ENCODE results near the gene IQCN. TPM values are rescaled to one million over a fixed set of nuclear protein-coding genes. Genes with fewer than 3 reads are reported as not detected.
A peak's percentile ranks its signal among the peaks of the same experiment; 100 is the strongest.

IQCN gene
- total RNA-seq, 1 donor: 0.86 TPM

- H3K4me3 ChIP-seq (ENCODE audit: low read depth, low read length): no peak overlapping the region
- DNase-seq (ENCODE audit: low read depth): no peak
- no peak for TF ChIP-seq CTCF (IDR thresholded peaks at IDR 0.05; ENCODE audit: insufficient read depth, low read depth, low read length)
Observed at GRCh38 chr19:18306209-18306887, 32.1 kb upstream of the IQCN start.

- peak overlapping the region; percentile 35 for H3K4me3 ChIP-seq (ENCODE audit: low read depth, low read length)
- DNase-seq (ENCODE audit: low read depth): peak; percentile 95
- no peak for TF ChIP-seq CTCF (IDR thresholded peaks at IDR 0.05; ENCODE audit: insufficient read depth, low read depth, low read length)
Observed at GRCh38 chr19:18304458-18305310, 30.4 kb upstream of the IQCN start.

GRCh38 chr19:18304208-18304457 lies 29.9 kb upstream of the IQCN start:
- DNase-seq (ENCODE audit: low read depth): no peak
- no peak for TF ChIP-seq CTCF (IDR thresholded peaks at IDR 0.05; ENCODE audit: insufficient read depth, low read depth, low read length)
- H3K4me3 ChIP-seq (ENCODE audit: low read depth, low read length): peak overlapping the region; percentile 35

DNA sequence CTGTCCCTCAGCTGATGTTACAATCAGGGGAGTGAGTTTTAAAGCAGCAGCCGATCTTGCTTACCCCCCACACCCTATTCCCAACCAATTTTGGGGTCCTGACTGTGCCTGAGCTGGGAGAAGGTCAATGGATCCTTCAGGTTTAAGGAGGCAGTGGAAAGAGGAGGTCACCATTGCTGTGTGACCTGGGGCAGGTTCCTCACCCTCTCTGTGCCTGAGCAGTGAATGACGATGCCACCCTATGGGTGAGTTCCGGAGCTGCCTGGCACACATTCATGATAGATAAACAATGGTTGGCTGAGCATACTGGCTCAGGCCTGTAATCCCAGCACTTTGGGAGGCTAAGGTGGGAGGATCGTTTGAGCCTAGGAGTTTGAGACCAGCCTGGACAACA lies 27.5 kb upstream of the IQCN start:
- DNase-seq (ENCODE audit: low read depth): no peak
- H3K4me3 ChIP-seq (ENCODE audit: low read depth, low read length): no peak overlapping the region
- TF ChIP-seq CTCF (IDR thresholded peaks at IDR 0.05; ENCODE audit: insufficient read depth, low read depth, low read length): no peak

GRCh38 chr19:18300930-18301717 lies 26.9 kb upstream of the IQCN start:
- H3K4me3 ChIP-seq (ENCODE audit: low read depth, low read length): no peak overlapping the region
- no peak for TF ChIP-seq CTCF (IDR thresholded peaks at IDR 0.05; ENCODE audit: insufficient read depth, low read depth, low read length)
- peak; percentile 70 for DNase-seq (ENCODE audit: low read depth)

DNA sequence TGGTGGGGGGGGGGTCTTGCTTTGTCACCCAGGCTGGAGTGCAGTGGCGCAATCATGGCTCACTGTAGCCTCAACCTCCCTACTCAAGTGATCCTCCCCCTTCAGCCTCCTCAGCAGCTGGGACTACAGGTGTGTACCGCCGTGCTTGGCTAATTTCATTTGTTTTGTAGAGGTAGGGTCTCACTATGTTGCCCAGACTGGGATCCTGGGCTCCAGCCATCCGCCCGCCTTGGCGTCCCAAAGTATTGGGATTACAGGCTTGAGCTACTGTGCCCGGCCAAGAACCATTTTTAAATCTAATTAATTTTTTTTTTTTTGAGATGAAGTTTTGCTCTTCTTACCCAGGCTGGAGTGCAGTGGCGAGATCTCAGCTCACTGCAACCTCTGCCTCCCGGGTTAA lies 25.4 kb upstream of the IQCN start:
- no peak for TF ChIP-seq CTCF (IDR thresholded peaks at IDR 0.05; ENCODE audit: insufficient read depth, low read depth, low read length)
- H3K4me3 ChIP-seq (ENCODE audit: low read depth, low read length): no peak overlapping the region
- no peak for DNase-seq (ENCODE audit: low read depth)
